HG02763 (cell line): ENCODE data around the gene KCNMB2.
A peak's percentile ranks its signal among the peaks of the same experiment; 100 is the strongest.
"Not testable (repeated sequence)": the region's sequence is repeated elsewhere in the genome, so short reads cannot be mapped to it uniquely, and the experiment has no call there.

Experiments
- ATAC-seq: cut with Tn5 transposase; IDR thresholded peaks from one replicate; pipeline ENCODE4 v1.9.1; 2021; ENCODE audit warnings: mild to moderate bottlenecking, moderate library complexity; ENCODE audit not compliant: unreplicated experiment

KCNMB2 gene

GRCh38 chr3:178518660-178519396 lies 17.4 kb upstream of the KCNMB2 start:
- ATAC-seq = peak; percentile 72

GRCh38 chr3:178519701-178520100 lies 16.5 kb upstream of the KCNMB2 start:
- no peak for ATAC-seq

GRCh38 chr3:178520451-178520850 lies 15.8 kb upstream of the KCNMB2 start:
- ATAC-seq = no peak

- ATAC-seq = no peak
These were observed 13.8 kb upstream of the KCNMB2 start for GRCh38 chr3:178522200-178523052.

- no peak for ATAC-seq
These were observed 11.0 kb upstream of the KCNMB2 start for GRCh38 chr3:178525251-178525650.

GRCh38 chr3:178526291-178526690 lies 9.9 kb upstream of the KCNMB2 start:
- ATAC-seq = no peak

GRCh38 chr3:178527981-178528380 lies 8.3 kb upstream of the KCNMB2 start:
- ATAC-seq = no peak

GRCh38 chr3:178529606-178530225 lies 6.5 kb upstream of the KCNMB2 start:
- no peak for ATAC-seq

- no peak for ATAC-seq
These were observed 3.8 kb upstream of the KCNMB2 start for GRCh38 chr3:178532476-178532875.

GRCh38 chr3:178537122-178537705 lies 978 bp downstream of the KCNMB2 start:
- ATAC-seq = no peak

GRCh38 chr3:178538056-178538455 lies 1.8 kb downstream of the KCNMB2 start:
- ATAC-seq = no peak

GRCh38 chr3:178540184-178540583 lies 3.9 kb downstream of the KCNMB2 start:
- no peak for ATAC-seq

GRCh38 chr3:178545337-178545736 lies 9.1 kb downstream of the KCNMB2 start:
- no peak for ATAC-seq

- ATAC-seq = peak; percentile 45
These were observed 9.8 kb downstream of the KCNMB2 start for GRCh38 chr3:178546079-178546478.

- not testable (repeated sequence) for ATAC-seq
These were observed 13.2 kb downstream of the KCNMB2 start for GRCh38 chr3:178549426-178549825.

- ATAC-seq = no peak
These were observed 15.7 kb downstream of the KCNMB2 start for GRCh38 chr3:178551916-178552321.

- no peak for ATAC-seq
These were observed 22.4 kb downstream of the KCNMB2 start for GRCh38 chr3:178558637-178559036.

GRCh38 chr3:178560759-178561158 lies 24.5 kb downstream of the KCNMB2 start:
- ATAC-seq = no peak

GRCh38 chr3:178561239-178561638 lies 25.0 kb downstream of the KCNMB2 start:
- ATAC-seq = no peak

GRCh38 chr3:178562143-178562946 lies 26.1 kb downstream of the KCNMB2 start:
- ATAC-seq = no peak

GRCh38 chr3:178562947-178563232 lies 26.7 kb downstream of the KCNMB2 start:
- ATAC-seq = no peak
